ENCODE data around the gene INPP4B. TPM values are rescaled to one million over a fixed set of nuclear protein-coding genes. Genes with fewer than 3 reads are reported as not detected.
A peak's percentile ranks its signal among the peaks of the same experiment; 100 is the strongest.

The INPP4B gene
- total and polyA plus RNA-seq, 2 experiments from 2014 or later, result 4.6 to 5.5 TPM

DNA sequence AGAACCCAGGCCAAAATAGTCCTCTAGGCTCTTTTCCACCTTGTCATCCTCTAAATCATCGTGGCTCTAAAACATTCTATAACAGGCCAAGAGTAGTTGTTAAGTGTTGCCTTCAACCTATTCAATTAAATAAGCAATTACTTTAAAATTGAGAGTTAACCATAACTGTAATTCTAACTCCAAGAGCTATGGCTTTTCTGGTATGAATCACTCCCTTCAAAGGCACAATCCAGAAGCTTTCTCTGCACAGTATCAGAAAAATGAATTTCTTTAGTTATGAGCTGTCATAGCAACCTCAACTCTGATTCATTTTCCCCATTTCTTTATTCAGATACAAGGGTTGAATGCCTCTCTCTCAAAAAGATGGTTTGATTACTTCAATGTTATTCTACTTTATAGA is 21.7 kb downstream of the INPP4B start:
- no peak overlapping the region for H3K27ac ChIP-seq
- peaks cover 11% of the 10 kb centered on the region for H3K4me1 ChIP-seq (ENCODE audit: low read depth)
- H3K4me3 ChIP-seq, result no peak overlapping the region
- H3K9me3 ChIP-seq (ENCODE audit: low read depth), result no peaks in the 10 kb centered on the region
- H3K27me3 ChIP-seq, result no peaks in the 10 kb centered on the region
- DNase-seq (ENCODE audit: low read depth in 1 of 2, low spot score in 1 of 2), result peak in 1 of 2 donors; percentile 34
- no peaks in the 10 kb centered on the region for H3K36me3 ChIP-seq
- TF ChIP-seq, protein P1, sequence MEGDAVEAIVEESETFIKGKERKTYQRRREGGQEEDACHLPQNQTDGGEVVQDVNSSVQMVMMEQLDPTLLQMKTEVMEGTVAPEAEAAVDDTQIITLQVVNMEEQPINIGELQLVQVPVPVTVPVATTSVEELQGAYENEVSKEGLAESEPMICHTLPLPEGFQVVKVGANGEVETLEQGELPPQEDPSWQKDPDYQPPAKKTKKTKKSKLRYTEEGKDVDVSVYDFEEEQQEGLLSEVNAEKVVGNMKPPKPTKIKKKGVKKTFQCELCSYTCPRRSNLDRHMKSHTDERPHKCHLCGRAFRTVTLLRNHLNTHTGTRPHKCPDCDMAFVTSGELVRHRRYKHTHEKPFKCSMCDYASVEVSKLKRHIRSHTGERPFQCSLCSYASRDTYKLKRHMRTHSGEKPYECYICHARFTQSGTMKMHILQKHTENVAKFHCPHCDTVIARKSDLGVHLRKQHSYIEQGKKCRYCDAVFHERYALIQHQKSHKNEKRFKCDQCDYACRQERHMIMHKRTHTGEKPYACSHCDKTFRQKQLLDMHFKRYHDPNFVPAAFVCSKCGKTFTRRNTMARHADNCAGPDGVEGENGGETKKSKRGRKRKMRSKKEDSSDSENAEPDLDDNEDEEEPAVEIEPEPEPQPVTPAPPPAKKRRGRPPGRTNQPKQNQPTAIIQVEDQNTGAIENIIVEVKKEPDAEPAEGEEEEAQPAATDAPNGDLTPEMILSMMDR (IDR thresholded peaks at IDR 0.05; ENCODE audit: low read depth, low read length), result no peak

GRCh38 chr4:142823796-142824195 is 22.3 kb downstream of the INPP4B start:
- TF ChIP-seq, protein P1 (IDR thresholded peaks at IDR 0.05; ENCODE audit: low read depth, low read length), result no peak
- Histone ChIP-seq H3K36me3 (no peaks in the 10 kb centered on the region), H3K4me1 (ENCODE audit: low read depth) (peaks cover 11% of the 10 kb centered on the region), H3K9me3 (ENCODE audit: low read depth) (no peaks in the 10 kb centered on the region), H3K27me3 (no peaks in the 10 kb centered on the region), H3K4me3 (no peak overlapping the region), H3K27ac (no peak overlapping the region)
- no peak for DNase-seq (ENCODE audit: low read depth in 1 of 2, low spot score in 1 of 2)

GRCh38 chr4:142818476-142818875 is 27.6 kb downstream of the INPP4B start:
- H3K27me3 ChIP-seq, result no peaks in the 10 kb centered on the region
- DNase-seq (ENCODE audit: low read depth in 1 of 2, low spot score in 1 of 2), result peak in 1 of 2 donors; percentile 16
- H3K4me3 ChIP-seq, result no peak overlapping the region
- H3K9me3 ChIP-seq (ENCODE audit: low read depth), result no peaks in the 10 kb centered on the region
- no peaks in the 10 kb centered on the region for H3K36me3 ChIP-seq
- TF ChIP-seq, protein P1 (IDR thresholded peaks at IDR 0.05; ENCODE audit: low read depth, low read length), result no peak
- H3K4me1 ChIP-seq (ENCODE audit: low read depth), result peaks cover 6% of the 10 kb centered on the region
- H3K27ac ChIP-seq, result no peak overlapping the region

- peak in 1 of 2 donors; percentile 77 for DNase-seq (ENCODE audit: low read depth in 1 of 2, low spot score in 1 of 2)
- H3K27me3 ChIP-seq, result no peaks in the 10 kb centered on the region
- no peaks in the 10 kb centered on the region for H3K9me3 ChIP-seq (ENCODE audit: low read depth)
- peaks cover 6% of the 10 kb centered on the region for H3K4me1 ChIP-seq (ENCODE audit: low read depth)
- no peak overlapping the region for H3K4me3 ChIP-seq
- no peak overlapping the region for H3K27ac ChIP-seq
- no peaks in the 10 kb centered on the region for H3K36me3 ChIP-seq
- TF ChIP-seq, protein P1 (IDR thresholded peaks at IDR 0.05; ENCODE audit: low read depth, low read length), result no peak
Observed at GRCh38 chr4:142818031-142818430, 28.1 kb downstream of the INPP4B start.

- TF ChIP-seq, protein P1 (IDR thresholded peaks at IDR 0.05; ENCODE audit: low read depth, low read length), result no peak
- no peaks in the 10 kb centered on the region for H3K27me3 ChIP-seq
- no peaks in the 10 kb centered on the region for H3K36me3 ChIP-seq
- H3K4me1 ChIP-seq (ENCODE audit: low read depth), result peaks cover 6% of the 10 kb centered on the region
- DNase-seq (ENCODE audit: low read depth in 1 of 2, low spot score in 1 of 2), result peak in 1 of 2 donors; percentile 93
- H3K4me3 ChIP-seq, result no peak overlapping the region
- H3K27ac ChIP-seq, result no peak overlapping the region
- H3K9me3 ChIP-seq (ENCODE audit: low read depth), result no peaks in the 10 kb centered on the region
Observed at GRCh38 chr4:142817442-142817841, 28.7 kb downstream of the INPP4B start.

DNA sequence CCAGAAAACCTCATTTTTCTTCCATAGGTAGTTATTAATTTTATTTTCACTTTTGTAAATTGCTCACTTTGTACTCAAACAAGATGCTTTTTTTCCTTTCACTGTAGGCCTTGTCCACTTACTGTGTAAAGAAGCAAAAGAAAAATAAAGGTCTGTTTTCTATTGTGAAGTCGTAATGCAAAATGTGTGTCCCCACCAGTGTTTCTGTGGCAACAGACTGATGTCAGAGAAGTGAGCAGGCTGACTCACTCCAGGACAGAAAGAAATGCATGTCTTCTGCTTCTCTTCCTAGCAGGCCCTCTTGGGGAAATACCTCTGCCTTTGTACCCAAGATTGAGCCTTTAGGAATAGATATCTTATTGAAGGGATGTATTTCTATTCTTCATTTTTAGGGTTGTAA is 30.3 kb downstream of the INPP4B start:
- peak in 1 of 2 donors; percentile 62 for DNase-seq (ENCODE audit: low read depth in 1 of 2, low spot score in 1 of 2)
- Histone ChIP-seq H3K9me3 (ENCODE audit: low read depth) (no peaks in the 10 kb centered on the region), H3K27me3 (no peaks in the 10 kb centered on the region), H3K27ac (no peak overlapping the region), H3K36me3 (no peaks in the 10 kb centered on the region), H3K4me1 (ENCODE audit: low read depth) (peaks cover 6% of the 10 kb centered on the region), H3K4me3 (no peak overlapping the region)
- TF ChIP-seq, protein P1 (IDR thresholded peaks at IDR 0.05; ENCODE audit: low read depth, low read length), result no peak
